Measurements from ENCODE around the gene HOXA11.

HOXA11 gene

GRCh38 chr7:27192546-27193334, 7.7 kb upstream of the HOXA11 start:
- DNase-seq (ENCODE audit: low spot score): no peak

DNA sequence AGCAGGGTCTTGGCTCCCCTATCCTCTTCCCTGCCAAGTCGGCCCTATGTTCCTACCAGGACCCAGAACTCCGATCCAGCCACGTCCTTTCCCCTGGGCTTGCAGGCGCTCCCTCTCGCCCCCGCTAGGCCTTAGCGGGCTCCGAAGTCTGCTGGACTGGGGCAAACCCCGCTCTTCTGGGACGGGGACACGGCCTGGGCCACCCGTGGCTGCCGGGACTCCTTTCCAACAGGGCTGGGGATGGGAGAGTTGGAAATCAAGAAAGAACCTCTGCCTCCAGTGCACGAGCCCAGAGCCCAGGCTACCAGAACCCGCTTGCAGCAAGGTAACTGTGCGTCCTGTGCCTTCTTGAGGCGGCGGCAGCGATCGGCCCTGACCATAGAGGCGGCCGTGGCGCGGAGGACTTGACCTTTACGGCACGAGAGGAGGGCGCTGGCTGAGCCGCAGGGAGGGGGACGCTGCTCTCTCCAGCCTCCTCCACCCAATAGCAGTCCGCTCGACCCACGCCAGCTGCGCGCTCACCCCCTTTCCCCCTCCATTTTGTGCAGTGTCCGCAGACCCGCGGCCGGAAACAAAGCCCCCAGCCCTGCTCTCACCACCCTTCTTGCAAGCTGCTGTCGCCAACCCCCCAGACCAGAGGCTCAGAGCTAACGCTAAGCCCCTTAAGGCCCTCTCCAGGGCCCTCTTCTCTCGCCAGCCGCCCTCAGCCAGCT, 7.0 kb upstream of the HOXA11 start:
- no peak for DNase-seq (ENCODE audit: low spot score)

GRCh38 chr7:27191161-27191731, 6.2 kb upstream of the HOXA11 start:
- no peak for DNase-seq (ENCODE audit: low spot score)

DNA sequence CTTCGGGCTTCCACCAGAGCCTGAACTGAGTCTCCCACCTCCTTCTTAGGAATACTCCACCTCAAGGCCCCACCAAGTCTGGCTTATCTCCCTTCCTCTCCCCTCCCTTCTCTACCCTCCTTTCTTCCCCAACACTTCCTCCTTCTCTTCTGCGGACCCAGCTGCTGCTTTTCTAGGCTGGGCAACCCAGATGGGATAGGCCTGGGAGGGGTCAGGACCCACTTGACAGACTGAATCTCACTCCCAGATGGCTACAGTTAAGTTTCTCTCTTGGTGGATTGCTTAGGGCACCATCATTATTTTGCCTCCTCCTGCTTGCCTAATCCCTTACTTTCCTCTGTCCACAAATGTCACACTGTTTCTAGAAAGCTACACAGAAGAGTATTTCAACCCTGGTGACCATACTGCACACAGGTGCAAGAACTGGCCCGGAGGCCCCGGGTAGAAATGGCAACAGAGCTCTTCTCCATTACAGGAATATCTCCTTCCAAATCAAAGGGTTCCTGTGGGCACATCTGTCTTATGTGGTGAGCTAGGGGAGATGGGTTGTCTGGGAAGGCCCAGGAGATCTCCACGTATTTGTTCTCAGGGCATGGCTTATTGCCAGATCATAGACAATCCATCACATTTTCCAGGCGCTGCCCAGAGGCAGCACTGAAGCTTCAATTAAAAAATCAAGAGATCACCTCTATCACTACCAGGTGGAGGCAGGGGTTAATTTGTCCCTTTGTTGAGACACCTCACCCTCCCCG, 5.1 kb upstream of the HOXA11 start:
- DNase-seq (ENCODE audit: low spot score): no peak

- DNase-seq (ENCODE audit: low spot score): peak; percentile 49
These were observed 4.4 kb upstream of the HOXA11 start for GRCh38 chr7:27189295-27189996.

DNA sequence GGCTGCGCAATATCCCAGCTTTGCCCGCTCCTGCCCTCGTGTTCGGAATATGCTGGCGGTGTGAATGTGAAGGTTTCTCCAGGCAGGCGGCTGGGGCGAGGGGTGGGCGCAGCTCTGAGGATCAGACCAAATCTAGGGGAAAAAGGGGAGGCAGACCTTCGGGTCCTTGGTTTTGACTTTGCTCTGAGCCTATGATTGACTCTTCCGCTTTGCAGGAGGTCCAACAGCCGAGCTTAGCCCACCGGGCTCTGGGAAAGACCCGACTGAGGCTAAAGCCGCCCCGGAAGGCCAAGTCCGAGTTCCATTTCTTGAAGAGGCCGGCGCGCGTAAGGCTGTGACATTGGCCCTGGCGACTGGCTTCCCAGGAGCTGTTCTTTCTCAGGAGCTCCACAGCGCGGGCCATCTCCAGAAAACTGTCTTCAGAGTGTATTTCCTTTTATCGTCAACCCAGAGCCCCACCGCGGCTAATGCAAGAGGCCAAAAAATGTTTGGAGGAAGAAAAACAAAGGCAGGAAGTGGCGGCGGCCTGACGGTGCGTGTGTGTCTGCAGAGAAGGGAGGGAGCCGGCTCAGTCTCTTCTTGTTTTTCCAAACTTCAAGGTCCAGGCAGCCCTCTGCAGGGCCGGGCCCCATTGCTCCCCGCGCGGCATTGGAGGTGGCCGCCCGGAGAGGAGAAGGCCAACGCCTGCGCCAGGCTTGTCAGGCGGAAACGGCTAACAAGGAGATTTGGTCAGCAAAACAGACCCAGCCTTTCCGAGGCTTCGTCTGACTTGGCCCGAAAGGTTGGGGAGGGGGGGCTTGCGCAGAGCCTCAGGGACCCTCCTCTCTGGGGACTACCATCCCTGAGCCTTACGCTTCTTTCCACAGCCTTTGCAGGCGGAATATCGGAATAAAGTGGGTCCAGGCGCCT, 3.6 kb upstream of the HOXA11 start:
- peak; percentile 23 for DNase-seq (ENCODE audit: low spot score)

GRCh38 chr7:27187475-27188385, 2.7 kb upstream of the HOXA11 start:
- peak; percentile 4 for DNase-seq (ENCODE audit: low spot score)

DNA sequence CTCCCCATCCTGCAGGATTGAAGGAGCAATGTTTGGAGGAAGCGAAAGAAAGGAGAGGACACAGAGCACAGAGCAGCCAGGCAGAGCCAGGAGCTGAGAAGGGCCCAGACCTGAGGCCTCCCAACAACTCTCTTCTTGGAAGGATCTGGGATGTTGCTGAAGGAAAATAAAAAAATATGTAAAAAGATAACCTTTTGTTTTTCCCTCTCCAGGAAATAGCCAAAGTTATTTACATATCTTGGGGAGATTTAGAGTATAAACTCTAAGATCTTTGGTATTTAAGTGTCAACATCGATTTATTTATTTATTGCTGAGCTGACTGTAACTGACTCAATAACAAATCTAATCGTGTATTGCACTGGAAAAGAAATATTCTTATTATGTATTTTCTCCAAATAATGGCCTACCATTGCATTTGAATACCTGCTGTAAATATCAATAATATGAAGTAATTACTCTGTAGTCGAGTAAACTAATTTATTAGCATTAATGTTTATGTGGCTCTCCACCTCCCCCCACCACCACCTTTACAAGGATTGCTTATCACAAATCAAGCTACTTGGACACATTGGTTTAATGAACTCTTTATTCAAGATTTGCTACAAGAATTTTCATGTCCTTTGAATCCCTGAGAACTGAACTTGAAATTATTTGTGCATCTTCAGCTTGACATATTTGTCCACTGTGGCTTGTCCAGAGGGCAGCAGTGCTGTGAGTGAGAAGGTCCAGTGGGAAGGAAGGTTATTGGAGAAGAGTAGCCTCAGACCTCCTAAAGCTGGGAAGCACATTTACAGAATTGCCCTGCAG, 1.8 kb upstream of the HOXA11 start:
- peak; percentile 2 for DNase-seq (ENCODE audit: low spot score)

GRCh38 chr7:27185854-27186667, 1.0 kb upstream of the HOXA11 start:
- DNase-seq (ENCODE audit: low spot score): peak; percentile 29

DNA sequence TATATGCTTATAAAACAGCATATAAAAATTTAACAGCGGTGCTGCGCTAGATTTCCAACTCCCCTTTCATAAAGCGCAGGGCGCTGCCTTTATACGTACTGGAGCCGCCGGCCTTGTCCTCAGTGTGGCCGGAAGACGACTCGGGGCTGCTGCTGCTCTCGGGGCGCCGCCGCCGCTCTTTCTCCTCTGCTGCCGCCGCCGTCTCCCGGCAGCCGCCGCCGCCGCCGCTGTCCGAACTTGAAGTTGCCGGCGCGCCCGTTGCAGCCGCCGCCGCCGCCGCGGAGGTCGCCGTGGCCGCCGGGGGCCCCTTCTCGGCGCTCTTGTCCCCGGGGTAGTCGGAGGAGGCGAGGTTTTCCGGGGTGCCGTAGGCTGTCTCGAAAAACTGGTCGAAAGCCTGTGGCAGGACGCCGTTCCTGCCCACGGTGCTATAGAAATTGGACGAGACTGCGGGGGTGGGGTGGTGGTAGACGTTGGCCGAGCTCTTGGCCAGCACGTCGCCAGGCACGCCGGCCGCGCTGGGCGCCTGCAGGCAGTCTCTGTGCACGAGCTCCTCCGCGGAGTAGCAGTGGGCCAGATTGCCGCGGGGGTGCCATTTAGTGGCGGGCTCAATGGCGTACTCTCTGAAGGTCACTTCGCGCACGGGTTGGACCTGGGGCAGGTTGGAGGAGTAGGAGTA, 557 bp downstream of the HOXA11 start:
- peak; percentile 49 for DNase-seq (ENCODE audit: low spot score)

DNA sequence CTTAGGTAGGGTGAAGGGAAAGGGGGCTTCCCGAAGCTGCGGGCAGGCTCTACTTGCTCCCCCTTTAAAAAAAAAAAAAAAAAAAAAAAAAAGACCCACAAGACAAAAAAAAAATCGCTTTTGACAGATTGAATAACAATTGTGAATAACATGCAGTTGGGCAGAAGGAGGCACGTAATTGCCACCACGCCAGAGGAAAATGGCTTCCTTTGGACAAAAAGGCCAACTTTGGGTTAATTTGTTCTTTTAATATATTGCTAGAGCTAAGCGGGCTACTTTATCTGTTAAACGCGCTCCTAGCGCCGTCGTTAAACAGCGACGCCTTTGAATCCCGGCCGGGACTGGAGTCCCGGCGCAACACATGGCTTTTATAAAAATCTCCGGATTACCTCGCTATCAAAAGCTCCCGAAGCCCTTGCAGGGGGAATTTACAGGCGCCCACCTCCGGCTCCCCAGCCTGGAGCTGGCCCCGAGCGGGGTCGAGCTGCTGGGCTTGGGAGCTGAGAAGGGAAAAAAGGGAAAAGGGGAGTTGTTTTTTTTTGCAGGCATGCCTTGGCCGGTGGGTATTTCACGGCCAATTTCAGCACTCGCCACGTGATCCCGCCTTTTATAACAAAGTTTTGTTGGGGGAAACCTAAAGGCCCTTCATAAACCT, 1.2 kb downstream of the HOXA11 start:
- peak; percentile 38 for DNase-seq (ENCODE audit: low spot score)

GRCh38 chr7:27182861-27183681, 2.0 kb downstream of the HOXA11 start:
- peak; percentile 14 for DNase-seq (ENCODE audit: low spot score)

DNA sequence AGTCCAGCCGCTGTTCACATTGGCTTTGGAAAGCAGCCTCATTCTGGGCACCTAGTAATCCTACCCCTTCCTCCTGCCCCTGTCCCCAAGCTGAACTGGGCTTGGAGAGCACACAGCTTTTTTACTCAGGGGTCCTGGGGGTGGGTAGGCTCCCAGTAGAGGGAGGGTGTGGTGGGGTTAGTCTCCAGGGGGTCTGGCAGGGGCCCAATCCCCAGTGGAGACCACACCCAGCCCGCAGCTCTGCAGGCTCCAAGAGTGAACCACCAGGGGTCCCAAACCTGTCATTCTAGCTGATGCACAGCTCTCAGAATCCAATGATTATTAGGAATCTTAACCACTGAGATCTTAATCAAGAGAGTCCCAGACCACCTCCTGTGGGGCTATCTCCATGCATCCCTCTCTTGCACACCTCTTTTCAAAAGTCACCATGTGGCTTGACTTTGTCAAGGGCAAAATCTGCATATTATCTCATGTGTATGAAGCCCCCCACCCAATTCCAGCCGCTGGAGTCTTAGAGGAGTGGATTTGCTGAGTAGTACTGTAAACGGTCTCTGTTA, 2.7 kb downstream of the HOXA11 start:
- peak; percentile 1 for DNase-seq (ENCODE audit: low spot score)

DNA sequence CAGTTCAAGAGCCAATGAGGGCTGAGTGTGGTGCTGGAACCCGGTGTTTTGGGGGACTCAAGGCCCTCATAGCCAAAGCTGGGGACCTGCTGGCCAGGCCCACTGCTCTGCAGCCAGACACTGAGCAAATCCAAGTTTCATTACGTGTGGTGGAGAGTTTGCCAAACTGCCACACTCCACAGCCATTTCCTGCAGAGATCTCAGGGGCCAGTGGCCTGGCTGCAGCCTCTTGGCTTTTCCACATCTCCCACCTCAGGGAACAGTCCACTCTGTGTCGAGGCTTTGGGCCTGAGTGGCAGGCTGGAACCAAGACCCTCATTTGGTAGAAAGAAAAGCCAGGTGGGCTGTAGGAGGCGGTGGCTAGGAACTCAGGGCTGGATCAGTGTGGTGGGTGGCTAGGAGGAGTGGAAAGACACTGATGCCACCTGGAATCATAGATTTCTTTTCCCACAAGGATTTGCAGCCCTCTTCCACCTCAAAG, 3.2 kb downstream of the HOXA11 start:
- DNase-seq (ENCODE audit: low spot score): peak; percentile 3

Measured in kidney tubule cell (primary cell).